HCT116 (cell line): Measurements from ENCODE around the gene OR5K4.

Source experiments
- ATF3 ChIP-seq: IDR thresholded peaks from 2 replicates; pipeline ENCODE4 v1.6.1; 2012
- JUND ChIP-seq: IDR thresholded peaks from 2 replicates; pipeline ENCODE4 v1.6.1; 2012
- TF ChIP-seq, protein P1 (sequence below), 3 experiments: fragments of 200-600 bp in 1 of 3; sonication (generic) in 1 of 3; IDR thresholded peaks in 2 of 3; conservative IDR thresholded peaks in 1 of 3; 2 replicates each; pipeline ENCODE4 v1.5.1; 2012 to 2017; ENCODE audit warnings: low read depth in 2 of 3, low read length in 2 of 3, antibody characterized with exemption in 1 of 3, borderline replicate concordance in 1 of 3, control low read depth in 1 of 3, mild to moderate bottlenecking in 1 of 3, mixed read lengths in 1 of 3, mixed run types in 1 of 3, moderate library complexity in 1 of 3; ENCODE audit not compliant: insufficient read depth in 1 of 3

DNA sequence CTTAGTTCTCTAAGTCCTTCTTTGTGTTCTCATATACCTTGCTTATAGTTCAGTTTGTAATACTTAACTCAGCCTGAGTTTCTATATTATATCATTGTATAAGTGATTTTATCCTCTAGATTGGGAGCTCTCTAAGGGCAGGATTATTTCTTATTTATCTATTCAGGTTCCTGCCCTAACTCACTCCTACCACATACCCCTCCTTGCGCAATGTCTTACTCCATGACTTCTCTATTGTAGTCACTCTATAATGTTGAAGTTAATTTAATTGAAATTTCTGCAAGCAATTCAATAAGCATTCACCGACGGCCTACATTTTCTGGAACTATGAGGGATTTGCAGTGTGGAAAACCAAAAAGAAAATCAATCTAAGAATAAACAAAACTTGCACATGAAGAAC, 3.6 kb upstream of the OR5K4 start:
- TF ChIP-seq, protein P1, sequence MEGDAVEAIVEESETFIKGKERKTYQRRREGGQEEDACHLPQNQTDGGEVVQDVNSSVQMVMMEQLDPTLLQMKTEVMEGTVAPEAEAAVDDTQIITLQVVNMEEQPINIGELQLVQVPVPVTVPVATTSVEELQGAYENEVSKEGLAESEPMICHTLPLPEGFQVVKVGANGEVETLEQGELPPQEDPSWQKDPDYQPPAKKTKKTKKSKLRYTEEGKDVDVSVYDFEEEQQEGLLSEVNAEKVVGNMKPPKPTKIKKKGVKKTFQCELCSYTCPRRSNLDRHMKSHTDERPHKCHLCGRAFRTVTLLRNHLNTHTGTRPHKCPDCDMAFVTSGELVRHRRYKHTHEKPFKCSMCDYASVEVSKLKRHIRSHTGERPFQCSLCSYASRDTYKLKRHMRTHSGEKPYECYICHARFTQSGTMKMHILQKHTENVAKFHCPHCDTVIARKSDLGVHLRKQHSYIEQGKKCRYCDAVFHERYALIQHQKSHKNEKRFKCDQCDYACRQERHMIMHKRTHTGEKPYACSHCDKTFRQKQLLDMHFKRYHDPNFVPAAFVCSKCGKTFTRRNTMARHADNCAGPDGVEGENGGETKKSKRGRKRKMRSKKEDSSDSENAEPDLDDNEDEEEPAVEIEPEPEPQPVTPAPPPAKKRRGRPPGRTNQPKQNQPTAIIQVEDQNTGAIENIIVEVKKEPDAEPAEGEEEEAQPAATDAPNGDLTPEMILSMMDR (IDR thresholded peaks at IDR 0.05 in 2 of 3, conservative IDR thresholded peaks at IDR 0.05 in 1 of 3; ENCODE audit: borderline replicate concordance in 1 of 3, insufficient read depth in 1 of 3, low read depth in 2 of 3, low read length in 2 of 3), result no peak
- TF ChIP-seq JUND, result no peak
- TF ChIP-seq ATF3, result no peak
